Parathyroid adenoma (tissue), 2 donors: ENCODE results near the gene ZNHIT6.

Experiments used
- H2AFZ ChIP-seq: fragments of 300-600 bp; sonication (generic); one replicate; pipeline ENCODE4 v1.7.0; 2017; ENCODE audit warnings: antibody characterized with exemption, mild to moderate bottlenecking
- H3K27ac ChIP-seq: fragments of 300-600 bp; sonication (generic); one replicate; pipeline ENCODE4 v1.7.0; 2017
- H3K27me3 ChIP-seq: fragments of 300-600 bp; sonication (generic); one replicate; pipeline ENCODE4 v1.7.0; 2017; ENCODE audit warnings: low read length; ENCODE audit not compliant: control insufficient read depth, insufficient read depth
- H3K36me3 ChIP-seq: fragments of 300-600 bp; sonication (generic); one replicate; pipeline ENCODE4 v1.7.0; 2017; ENCODE audit warnings: low read length; ENCODE audit not compliant: control insufficient read depth, insufficient read depth
- H3K4me1 ChIP-seq: fragments of 300-600 bp; sonication (generic); one replicate; pipeline ENCODE4 v1.7.0; 2017; ENCODE audit warnings: control low read depth
- H3K4me2 ChIP-seq: fragments of 300-600 bp; sonication (generic); one replicate; pipeline ENCODE4 v1.7.0; 2017; ENCODE audit warnings: low read length
- H3K4me3 ChIP-seq: fragments of 300-600 bp; sonication (generic); one replicate; pipeline ENCODE4 v1.7.0; 2017; ENCODE audit warnings: low read depth, low read length
- H3K79me2 ChIP-seq: fragments of 300-600 bp; sonication (generic); one replicate; pipeline ENCODE4 v1.7.0; 2017; ENCODE audit warnings: control low read depth
- H3K9ac ChIP-seq: fragments of 300-600 bp; sonication (generic); one replicate; pipeline ENCODE4 v1.7.0; 2017; ENCODE audit warnings: mild to moderate bottlenecking
- H3K9me3 ChIP-seq: fragments of 300-600 bp; sonication (generic); one replicate; pipeline ENCODE4 v1.7.0; 2017; ENCODE audit warnings: low read length; ENCODE audit not compliant: control insufficient read depth
- TF ChIP-seq, protein P1 (sequence below): fragments of 300-600 bp; sonication (generic); IDR thresholded peaks from one replicate; pipeline ENCODE4 v1.7.0; 2017; ENCODE audit warnings: antibody characterized with exemption, mild to moderate bottlenecking
- donor health status: primary hyperparathyroidism.

The ZNHIT6 gene

DNA sequence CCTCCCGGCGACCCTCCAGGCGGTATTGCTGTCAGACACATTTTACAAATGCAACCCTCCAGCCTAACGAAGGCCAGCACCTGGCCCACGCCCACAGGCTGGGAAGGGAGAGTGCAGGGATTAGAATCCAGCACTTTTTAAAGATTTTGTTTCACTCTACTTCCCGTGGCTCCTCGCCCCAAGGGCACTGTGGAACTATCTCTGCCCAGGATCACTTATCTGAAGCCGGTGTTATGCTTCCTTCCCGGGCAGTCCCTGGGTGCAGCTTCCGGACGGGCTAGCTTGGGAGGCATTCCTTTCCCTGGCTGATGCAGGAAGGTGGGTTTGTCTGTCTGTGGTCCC lies 91.9 kb downstream of the ZNHIT6 start:
- Histone ChIP-seq H3K9ac (no peak overlapping the region), H3K4me3 (no peak overlapping the region), H3K36me3 (no peaks in the 10 kb centered on the region), H3K79me2 (no peaks in the 10 kb centered on the region), H3K27me3 (no peaks in the 10 kb centered on the region), H3K4me1 (no peaks in the 10 kb centered on the region), H3K27ac (no peak overlapping the region), H3K4me2 (no peak overlapping the region), H3K9me3 (no peaks in the 10 kb centered on the region), H2AFZ (no peak overlapping the region)
- TF ChIP-seq, protein P1, sequence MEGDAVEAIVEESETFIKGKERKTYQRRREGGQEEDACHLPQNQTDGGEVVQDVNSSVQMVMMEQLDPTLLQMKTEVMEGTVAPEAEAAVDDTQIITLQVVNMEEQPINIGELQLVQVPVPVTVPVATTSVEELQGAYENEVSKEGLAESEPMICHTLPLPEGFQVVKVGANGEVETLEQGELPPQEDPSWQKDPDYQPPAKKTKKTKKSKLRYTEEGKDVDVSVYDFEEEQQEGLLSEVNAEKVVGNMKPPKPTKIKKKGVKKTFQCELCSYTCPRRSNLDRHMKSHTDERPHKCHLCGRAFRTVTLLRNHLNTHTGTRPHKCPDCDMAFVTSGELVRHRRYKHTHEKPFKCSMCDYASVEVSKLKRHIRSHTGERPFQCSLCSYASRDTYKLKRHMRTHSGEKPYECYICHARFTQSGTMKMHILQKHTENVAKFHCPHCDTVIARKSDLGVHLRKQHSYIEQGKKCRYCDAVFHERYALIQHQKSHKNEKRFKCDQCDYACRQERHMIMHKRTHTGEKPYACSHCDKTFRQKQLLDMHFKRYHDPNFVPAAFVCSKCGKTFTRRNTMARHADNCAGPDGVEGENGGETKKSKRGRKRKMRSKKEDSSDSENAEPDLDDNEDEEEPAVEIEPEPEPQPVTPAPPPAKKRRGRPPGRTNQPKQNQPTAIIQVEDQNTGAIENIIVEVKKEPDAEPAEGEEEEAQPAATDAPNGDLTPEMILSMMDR, result no peak

- TF ChIP-seq, protein P1, result no peak
- no peak overlapping the region for H3K27ac ChIP-seq
- no peak overlapping the region for H3K9ac ChIP-seq
- no peak overlapping the region for H3K4me3 ChIP-seq
- H3K79me2 ChIP-seq, result no peaks in the 10 kb centered on the region
- no peak overlapping the region for H2AFZ ChIP-seq
- H3K4me2 ChIP-seq, result no peak overlapping the region
- no peaks in the 10 kb centered on the region for H3K9me3 ChIP-seq
- no peaks in the 10 kb centered on the region for H3K27me3 ChIP-seq
- no peaks in the 10 kb centered on the region for H3K4me1 ChIP-seq
- H3K36me3 ChIP-seq, result no peaks in the 10 kb centered on the region
Observed at GRCh38 chr1:85615586-85616363, 92.5 kb downstream of the ZNHIT6 start.

DNA sequence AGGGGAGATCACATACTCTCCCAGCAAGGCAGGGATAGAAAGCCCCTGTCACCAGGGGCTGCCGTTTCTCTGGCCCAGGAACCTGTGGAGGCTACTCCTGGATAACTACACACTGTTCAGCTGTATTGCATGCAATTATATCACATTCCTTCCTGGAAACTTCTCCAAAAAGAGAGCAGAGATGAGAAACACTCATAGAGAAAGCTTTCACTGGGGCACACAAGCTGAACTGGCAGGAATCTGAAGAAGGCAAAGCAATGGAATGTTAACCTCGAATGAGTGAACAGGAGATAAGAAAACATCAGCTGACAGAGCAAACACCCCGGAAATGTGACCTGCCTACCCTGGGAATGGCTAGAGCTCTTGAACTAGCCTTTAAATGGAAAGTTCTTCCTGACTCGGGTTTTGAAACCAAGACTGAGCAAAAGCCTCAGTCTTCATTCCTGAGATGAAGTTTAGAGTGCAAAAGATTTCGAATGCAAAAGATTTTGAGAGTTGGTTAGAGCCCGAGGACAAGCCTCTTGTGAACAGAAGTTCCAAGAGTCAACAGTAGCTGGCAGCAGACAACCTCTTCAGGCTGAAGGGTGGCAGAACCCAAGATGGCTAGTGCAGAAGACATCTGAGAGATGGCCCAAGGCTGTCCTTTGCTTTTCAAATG lies 95.4 kb downstream of the ZNHIT6 start:
- peak overlapping the region; percentile 62 for H2AFZ ChIP-seq
- H3K9ac ChIP-seq, result no peak overlapping the region
- H3K36me3 ChIP-seq, result no peaks in the 10 kb centered on the region
- no peak overlapping the region for H3K4me3 ChIP-seq
- no peaks in the 10 kb centered on the region for H3K79me2 ChIP-seq
- no peaks in the 10 kb centered on the region for H3K4me1 ChIP-seq
- H3K9me3 ChIP-seq, result no peaks in the 10 kb centered on the region
- no peak overlapping the region for H3K27ac ChIP-seq
- no peaks in the 10 kb centered on the region for H3K27me3 ChIP-seq
- no peak overlapping the region for H3K4me2 ChIP-seq
- TF ChIP-seq, protein P1, result peak; percentile 9

GRCh38 chr1:85611856-85612255 lies 96.4 kb downstream of the ZNHIT6 start:
- no peaks in the 10 kb centered on the region for H3K79me2 ChIP-seq
- H2AFZ ChIP-seq, result no peak overlapping the region
- no peak overlapping the region for H3K4me3 ChIP-seq
- H3K9ac ChIP-seq, result no peak overlapping the region
- no peaks in the 10 kb centered on the region for H3K36me3 ChIP-seq
- H3K9me3 ChIP-seq, result no peaks in the 10 kb centered on the region
- no peaks in the 10 kb centered on the region for H3K27me3 ChIP-seq
- H3K4me2 ChIP-seq, result no peak overlapping the region
- no peaks in the 10 kb centered on the region for H3K4me1 ChIP-seq
- H3K27ac ChIP-seq, result no peak overlapping the region
- TF ChIP-seq, protein P1, result no peak
